ENCODE results near the gene CROCC.

GRCh38 chr1:16998589-16998988 is 76.9 kb downstream of the CROCC start:
- TF ChIP-seq TAF1 (IDR thresholded peaks at IDR 0.05; ENCODE audit: borderline replicate concordance, low read depth, low read length), result no peak
- TF ChIP-seq POLR2A (IDR thresholded peaks at IDR 0.05; ENCODE audit: low read depth, low read length), result no peak
- TF ChIP-seq POLR2AphosphoS5 (IDR thresholded peaks at IDR 0.05; ENCODE audit: low read depth, low read length), result no peak
